ENCODE results near the gene CARD16. TPM values are rescaled to one million over a fixed set of nuclear protein-coding genes. Genes with fewer than 3 reads are reported as not detected.
"Not testable (repeated sequence)": the region's sequence is repeated elsewhere in the genome, so short reads cannot be mapped to it uniquely, and the experiment has no call there.

The CARD16 gene
- total RNA-seq, 1 donor from 2014 or later = 4.2 TPM

DNA sequence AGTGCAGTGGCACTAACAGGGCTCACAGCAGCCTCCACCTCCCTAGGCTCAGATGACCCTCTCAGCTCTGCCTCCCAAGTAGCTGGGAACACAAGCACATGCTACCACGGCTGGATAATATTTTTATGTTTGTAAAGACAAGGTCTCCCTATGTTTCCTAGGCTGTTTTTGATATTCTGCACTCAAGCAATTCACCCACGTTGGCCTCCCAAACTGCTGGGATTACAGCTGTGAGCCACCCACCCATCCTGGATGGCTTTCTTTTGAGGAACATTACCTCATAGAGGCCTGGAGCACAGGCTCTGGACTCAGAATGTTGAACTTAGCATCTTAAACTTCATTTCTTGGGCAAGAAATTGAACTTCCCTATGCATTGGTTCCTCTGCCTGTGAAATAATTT, 26.9 kb upstream of the CARD16 start:
- H3K4me3 ChIP-seq (ENCODE audit: low read length in 3 of 3); H3K9me3 ChIP-seq (ENCODE audit: control insufficient read depth in 3 of 3, low read length in 3 of 3); H3K36me3 ChIP-seq (ENCODE audit: control insufficient read depth in 3 of 3, insufficient read depth in 3 of 3, low read length in 3 of 3); H3K27ac ChIP-seq (ENCODE audit: low read depth, low read length); H3K9ac ChIP-seq (ENCODE audit: low read depth in 1 of 3, low read length in 3 of 3); H3K4me1 ChIP-seq (ENCODE audit: control insufficient read depth in 3 of 3, insufficient read depth in 3 of 3, low read length in 3 of 3); H3K27me3 ChIP-seq (ENCODE audit: control insufficient read depth in 3 of 3, insufficient read depth in 3 of 3, low read length in 3 of 3): not testable (repeated sequence)

DNA sequence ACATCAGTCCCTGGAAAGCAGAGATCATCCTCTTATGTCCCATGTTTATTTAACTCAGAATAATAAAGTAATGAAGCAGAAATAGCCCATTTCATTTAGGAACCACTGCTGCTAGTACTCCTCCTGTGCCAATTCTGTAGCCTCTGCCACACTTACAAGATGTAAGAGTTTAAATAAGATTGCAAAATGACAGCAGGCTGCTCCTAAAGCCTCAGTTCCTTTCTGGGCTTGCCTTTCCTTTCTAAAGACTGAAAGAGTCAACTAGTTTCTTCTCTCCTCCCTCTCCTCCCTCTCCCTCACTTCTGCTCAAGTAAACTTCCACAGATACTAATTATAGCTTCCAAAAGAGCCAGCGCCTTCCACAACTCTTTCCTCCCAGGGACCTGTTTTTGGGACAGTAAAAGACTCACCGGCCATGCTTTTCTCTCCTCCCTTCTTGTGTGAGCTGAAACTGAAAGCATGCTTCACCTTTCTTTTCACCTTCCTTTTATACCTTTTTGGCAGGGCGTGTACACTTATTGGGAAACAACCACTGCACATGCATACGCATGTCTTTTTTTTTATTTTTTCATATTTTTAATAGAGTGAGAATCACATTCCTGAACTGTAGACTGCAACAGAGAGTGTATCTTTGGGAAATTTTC, 26.1 kb upstream of the CARD16 start:
- H3K9me3 ChIP-seq (ENCODE audit: control insufficient read depth in 3 of 3, low read length in 3 of 3) = no peaks in the 10 kb centered on the region
- H3K4me1 ChIP-seq (ENCODE audit: control insufficient read depth in 3 of 3, insufficient read depth in 3 of 3, low read length in 3 of 3) = no peaks in the 10 kb centered on the region
- no peaks in the 10 kb centered on the region for H3K36me3 ChIP-seq (ENCODE audit: control insufficient read depth in 3 of 3, insufficient read depth in 3 of 3, low read length in 3 of 3)
- H3K9ac ChIP-seq (ENCODE audit: low read depth in 1 of 3, low read length in 3 of 3) = no peak overlapping the region
- no peaks in the 10 kb centered on the region for H3K27me3 ChIP-seq (ENCODE audit: control insufficient read depth in 3 of 3, insufficient read depth in 3 of 3, low read length in 3 of 3)
- no peak overlapping the region for H3K4me3 ChIP-seq (ENCODE audit: low read length in 3 of 3)
- H3K27ac ChIP-seq (ENCODE audit: low read depth, low read length) = no peak overlapping the region

DNA sequence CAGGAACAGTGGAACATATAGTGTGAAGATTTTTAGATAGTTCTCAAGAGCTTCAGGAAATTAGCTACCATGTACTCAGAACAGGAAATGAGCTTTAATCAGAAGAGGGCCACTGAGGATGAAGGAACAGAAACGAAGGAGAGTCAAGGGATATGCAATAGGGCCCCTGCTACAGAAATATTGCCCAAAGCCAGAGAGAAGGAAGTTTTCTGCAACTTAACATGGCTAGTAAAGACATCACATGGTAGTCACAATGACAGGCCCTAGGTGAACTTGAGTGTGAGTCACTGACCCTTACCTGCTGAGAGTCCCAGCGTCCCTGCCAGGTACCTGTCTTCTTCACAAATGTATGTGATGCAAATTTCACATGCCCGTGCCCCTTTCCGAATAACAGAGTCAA, 25.2 kb upstream of the CARD16 start:
- Histone ChIP-seq H3K36me3 (ENCODE audit: control insufficient read depth in 3 of 3, insufficient read depth in 3 of 3, low read length in 3 of 3) (no peaks in the 10 kb centered on the region), H3K9ac (ENCODE audit: low read depth in 1 of 3, low read length in 3 of 3) (no peak overlapping the region), H3K4me3 (ENCODE audit: low read length in 3 of 3) (no peak overlapping the region), H3K27ac (ENCODE audit: low read depth, low read length) (no peak overlapping the region), H3K9me3 (ENCODE audit: control insufficient read depth in 3 of 3, low read length in 3 of 3) (no peaks in the 10 kb centered on the region), H3K27me3 (ENCODE audit: control insufficient read depth in 3 of 3, insufficient read depth in 3 of 3, low read length in 3 of 3) (no peaks in the 10 kb centered on the region), H3K4me1 (ENCODE audit: control insufficient read depth in 3 of 3, insufficient read depth in 3 of 3, low read length in 3 of 3) (no peaks in the 10 kb centered on the region)

DNA sequence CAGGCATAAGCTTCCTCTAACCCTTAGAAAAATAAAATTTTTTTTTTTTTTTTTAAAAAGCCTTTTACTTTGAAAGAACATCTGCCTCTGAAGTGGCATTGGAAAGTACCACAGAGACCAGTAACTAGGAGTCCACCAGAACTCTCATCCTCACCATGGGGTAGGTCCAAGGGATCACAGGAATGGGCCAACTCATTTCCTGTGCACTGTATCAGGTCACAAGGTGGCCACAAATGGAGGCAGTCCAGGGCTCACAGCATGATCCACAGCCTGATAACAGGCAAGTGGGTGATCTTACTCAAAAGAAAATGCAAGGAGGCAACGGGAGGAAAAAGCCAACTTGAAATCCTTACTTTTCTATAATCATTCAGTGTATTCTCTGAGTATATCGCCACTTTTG, 24.6 kb upstream of the CARD16 start:
- not testable (repeated sequence) for H3K4me3 ChIP-seq (ENCODE audit: low read length in 3 of 3); H3K36me3 ChIP-seq (ENCODE audit: control insufficient read depth in 3 of 3, insufficient read depth in 3 of 3, low read length in 3 of 3); H3K27me3 ChIP-seq (ENCODE audit: control insufficient read depth in 3 of 3, insufficient read depth in 3 of 3, low read length in 3 of 3); H3K4me1 ChIP-seq (ENCODE audit: control insufficient read depth in 3 of 3, insufficient read depth in 3 of 3, low read length in 3 of 3); H3K27ac ChIP-seq (ENCODE audit: low read depth, low read length); H3K9me3 ChIP-seq (ENCODE audit: control insufficient read depth in 3 of 3, low read length in 3 of 3); H3K9ac ChIP-seq (ENCODE audit: low read depth in 1 of 3, low read length in 3 of 3)

DNA sequence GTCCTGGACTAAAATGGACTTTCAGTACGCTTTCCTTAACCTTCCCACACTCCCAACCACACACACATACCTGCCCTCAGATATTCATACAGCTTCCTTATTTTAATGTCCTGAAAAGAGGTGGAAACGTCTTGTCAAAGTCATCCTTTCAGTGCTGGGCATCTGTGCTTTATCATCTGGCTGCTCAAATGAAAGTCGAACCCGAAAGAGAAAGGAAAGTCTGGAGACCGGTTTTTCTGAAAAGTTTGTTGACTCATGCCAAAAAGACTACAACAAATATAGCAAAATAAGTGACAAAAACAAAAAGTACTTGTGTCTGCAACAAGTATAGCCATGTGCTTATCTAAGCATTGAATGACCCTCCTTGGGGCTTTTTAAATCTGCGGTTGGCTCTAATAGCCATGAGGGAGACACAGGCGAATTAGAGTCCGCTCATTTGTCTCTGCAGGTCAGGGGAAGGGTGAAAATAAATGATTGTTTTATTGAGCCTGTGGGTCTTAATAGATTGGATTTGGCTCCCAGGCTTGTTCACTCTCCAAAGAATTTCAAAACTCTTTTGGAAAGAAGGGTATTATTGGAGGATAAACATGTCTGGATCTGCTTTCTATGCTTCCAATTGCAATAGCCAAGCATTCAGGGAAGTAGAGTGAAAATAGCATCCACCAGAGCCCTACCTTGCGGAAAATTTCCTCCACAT, 18.3 kb upstream of the CARD16 start:
- H3K9ac ChIP-seq (ENCODE audit: low read depth in 1 of 3, low read length in 3 of 3); H3K36me3 ChIP-seq (ENCODE audit: control insufficient read depth in 3 of 3, insufficient read depth in 3 of 3, low read length in 3 of 3); H3K27ac ChIP-seq (ENCODE audit: low read depth, low read length); H3K9me3 ChIP-seq (ENCODE audit: control insufficient read depth in 3 of 3, low read length in 3 of 3); H3K4me3 ChIP-seq (ENCODE audit: low read length in 3 of 3); H3K4me1 ChIP-seq (ENCODE audit: control insufficient read depth in 3 of 3, insufficient read depth in 3 of 3, low read length in 3 of 3); H3K27me3 ChIP-seq (ENCODE audit: control insufficient read depth in 3 of 3, insufficient read depth in 3 of 3, low read length in 3 of 3): not testable (repeated sequence)

DNA sequence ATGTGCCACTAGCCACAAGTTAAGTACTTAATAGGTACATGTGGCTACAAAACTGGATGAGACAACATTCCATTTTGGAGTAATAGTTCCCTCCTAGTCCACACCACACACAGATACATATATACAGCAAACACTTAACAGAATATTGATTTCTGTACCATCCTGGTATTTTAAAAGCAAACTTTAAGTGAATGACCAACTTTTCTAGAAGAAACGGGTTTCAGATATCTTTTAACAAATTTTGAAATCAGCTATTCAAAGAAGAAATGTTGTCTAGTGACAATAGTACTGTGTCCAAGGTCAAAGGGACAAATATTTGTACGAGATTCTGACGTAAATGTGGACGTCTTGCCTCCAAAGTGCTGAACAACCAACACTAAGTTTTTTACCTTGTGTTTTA, 12.3 kb upstream of the CARD16 start:
- Histone ChIP-seq H3K36me3 (ENCODE audit: control insufficient read depth in 3 of 3, insufficient read depth in 3 of 3, low read length in 3 of 3) (no peaks in the 10 kb centered on the region), H3K9me3 (ENCODE audit: control insufficient read depth in 3 of 3, low read length in 3 of 3) (no peaks in the 10 kb centered on the region), H3K27ac (ENCODE audit: low read depth, low read length) (no peak overlapping the region), H3K4me1 (ENCODE audit: control insufficient read depth in 3 of 3, insufficient read depth in 3 of 3, low read length in 3 of 3) (no peaks in the 10 kb centered on the region), H3K9ac (ENCODE audit: low read depth in 1 of 3, low read length in 3 of 3) (no peak overlapping the region), H3K4me3 (ENCODE audit: low read length in 3 of 3) (no peak overlapping the region), H3K27me3 (ENCODE audit: control insufficient read depth in 3 of 3, insufficient read depth in 3 of 3, low read length in 3 of 3) (no peaks in the 10 kb centered on the region)

DNA sequence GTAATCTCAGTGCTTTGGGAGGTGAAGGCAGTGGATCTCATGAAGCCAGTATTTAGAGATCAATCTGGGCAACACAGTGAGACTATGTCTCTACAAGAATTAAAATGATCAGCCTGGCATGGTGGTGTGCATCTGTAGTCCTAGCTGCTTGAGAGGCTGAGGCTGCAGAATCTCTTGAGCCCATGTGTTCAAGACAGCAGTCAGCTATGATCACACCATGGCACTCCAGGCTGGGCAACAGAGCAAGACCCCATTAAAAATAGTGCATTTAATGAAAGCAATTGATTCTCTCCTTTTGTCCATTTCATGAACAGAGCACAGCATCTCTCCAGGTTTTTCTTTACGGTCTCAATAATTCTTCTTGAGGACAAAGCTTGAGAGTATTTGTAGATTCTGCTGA, 11.3 kb upstream of the CARD16 start:
- no peaks in the 10 kb centered on the region for H3K27me3 ChIP-seq (ENCODE audit: control insufficient read depth in 3 of 3, insufficient read depth in 3 of 3, low read length in 3 of 3)
- no peaks in the 10 kb centered on the region for H3K4me1 ChIP-seq (ENCODE audit: control insufficient read depth in 3 of 3, insufficient read depth in 3 of 3, low read length in 3 of 3)
- H3K9ac ChIP-seq (ENCODE audit: low read depth in 1 of 3, low read length in 3 of 3) = no peak overlapping the region
- H3K27ac ChIP-seq (ENCODE audit: low read depth, low read length) = no peak overlapping the region
- no peak overlapping the region for H3K4me3 ChIP-seq (ENCODE audit: low read length in 3 of 3)
- no peaks in the 10 kb centered on the region for H3K36me3 ChIP-seq (ENCODE audit: control insufficient read depth in 3 of 3, insufficient read depth in 3 of 3, low read length in 3 of 3)
- no peaks in the 10 kb centered on the region for H3K9me3 ChIP-seq (ENCODE audit: control insufficient read depth in 3 of 3, low read length in 3 of 3)

DNA sequence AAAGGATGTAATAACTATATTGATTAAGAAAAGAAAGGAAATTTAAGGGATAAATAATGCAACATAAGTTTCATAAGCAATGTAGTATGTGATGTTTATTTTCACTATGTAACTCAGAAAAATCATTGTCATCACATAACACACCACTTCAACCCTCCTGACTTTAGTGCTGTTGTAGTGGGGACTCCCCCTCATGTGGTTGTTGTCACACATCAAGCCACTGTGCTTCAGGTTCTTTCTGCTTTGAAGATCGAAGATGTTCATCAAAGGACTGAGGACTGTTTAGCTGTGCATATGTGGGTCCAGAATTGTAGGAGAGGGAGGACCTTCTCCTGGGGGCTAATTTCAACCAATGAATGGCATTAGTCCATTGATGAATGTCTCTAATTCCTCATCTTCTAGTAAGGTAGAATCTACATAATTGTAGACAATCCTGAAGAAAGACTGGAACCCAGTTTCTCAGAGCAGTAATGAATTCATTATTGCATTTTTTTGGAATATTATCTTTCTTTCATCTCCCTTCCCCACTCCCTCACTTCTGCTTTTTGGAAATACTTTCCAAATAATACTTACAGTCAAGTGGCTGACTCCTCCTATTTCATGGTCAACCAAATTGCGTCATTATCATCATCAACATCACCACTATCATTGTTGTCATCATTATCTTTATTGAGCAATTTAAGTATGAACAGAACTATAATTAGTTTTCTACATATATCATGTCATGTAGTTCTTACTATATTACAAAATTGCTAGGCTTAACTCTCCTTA, 9.8 kb upstream of the CARD16 start:
- no peak overlapping the region for H3K9ac ChIP-seq (ENCODE audit: low read depth in 1 of 3, low read length in 3 of 3)
- no peaks in the 10 kb centered on the region for H3K4me1 ChIP-seq (ENCODE audit: control insufficient read depth in 3 of 3, insufficient read depth in 3 of 3, low read length in 3 of 3)
- no peak overlapping the region for H3K4me3 ChIP-seq (ENCODE audit: low read length in 3 of 3)
- no peaks in the 10 kb centered on the region for H3K27me3 ChIP-seq (ENCODE audit: control insufficient read depth in 3 of 3, insufficient read depth in 3 of 3, low read length in 3 of 3)
- no peaks in the 10 kb centered on the region for H3K36me3 ChIP-seq (ENCODE audit: control insufficient read depth in 3 of 3, insufficient read depth in 3 of 3, low read length in 3 of 3)
- H3K27ac ChIP-seq (ENCODE audit: low read depth, low read length) = no peak overlapping the region
- no peaks in the 10 kb centered on the region for H3K9me3 ChIP-seq (ENCODE audit: control insufficient read depth in 3 of 3, low read length in 3 of 3)

DNA sequence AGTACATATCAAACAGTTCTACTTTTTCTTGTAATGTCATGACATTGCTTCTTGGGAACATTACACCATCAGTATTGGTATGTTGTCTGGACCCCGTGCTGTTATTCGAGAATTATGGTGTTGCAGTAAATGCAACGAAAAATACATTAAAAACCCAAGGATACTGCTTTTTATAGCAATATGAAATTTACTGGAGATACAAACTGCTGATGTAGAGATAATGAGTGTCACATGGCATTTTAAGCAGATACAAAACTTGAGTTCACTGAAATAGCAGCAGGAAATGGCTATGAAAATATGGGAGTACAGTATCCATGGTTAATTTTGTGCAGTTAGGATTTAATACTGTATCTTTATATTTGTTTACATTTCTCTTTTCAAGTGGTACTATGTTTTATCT, 7.4 kb upstream of the CARD16 start:
- H3K27me3 ChIP-seq (ENCODE audit: control insufficient read depth in 3 of 3, insufficient read depth in 3 of 3, low read length in 3 of 3) = no peaks in the 10 kb centered on the region
- no peak overlapping the region for H3K4me3 ChIP-seq (ENCODE audit: low read length in 3 of 3)
- no peak overlapping the region for H3K9ac ChIP-seq (ENCODE audit: low read depth in 1 of 3, low read length in 3 of 3)
- no peak overlapping the region for H3K27ac ChIP-seq (ENCODE audit: low read depth, low read length)
- no peaks in the 10 kb centered on the region for H3K36me3 ChIP-seq (ENCODE audit: control insufficient read depth in 3 of 3, insufficient read depth in 3 of 3, low read length in 3 of 3)
- H3K9me3 ChIP-seq (ENCODE audit: control insufficient read depth in 3 of 3, low read length in 3 of 3) = no peaks in the 10 kb centered on the region
- H3K4me1 ChIP-seq (ENCODE audit: control insufficient read depth in 3 of 3, insufficient read depth in 3 of 3, low read length in 3 of 3) = no peaks in the 10 kb centered on the region

DNA sequence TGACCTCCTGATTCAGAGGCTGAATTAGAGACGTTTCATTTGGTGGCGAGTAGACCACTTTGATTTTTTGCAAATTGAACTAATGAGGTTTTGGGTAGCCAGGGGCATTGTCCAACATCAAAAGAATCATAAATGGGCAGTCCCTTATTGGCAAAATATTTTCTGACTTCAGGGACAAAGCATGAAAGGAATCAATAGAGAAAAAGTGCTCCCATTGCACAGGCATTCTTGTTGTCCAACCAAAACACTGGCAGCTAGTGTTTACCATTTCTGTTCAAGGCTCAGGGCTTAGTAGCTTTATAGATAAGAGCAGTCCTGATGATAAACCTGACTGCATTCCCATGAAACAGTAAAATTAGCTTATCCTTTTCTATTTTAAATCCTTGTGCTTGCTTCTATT, 6.4 kb upstream of the CARD16 start:
- no peak overlapping the region for H3K27ac ChIP-seq (ENCODE audit: low read depth, low read length)
- no peak overlapping the region for H3K4me3 ChIP-seq (ENCODE audit: low read length in 3 of 3)
- no peaks in the 10 kb centered on the region for H3K9me3 ChIP-seq (ENCODE audit: control insufficient read depth in 3 of 3, low read length in 3 of 3)
- no peaks in the 10 kb centered on the region for H3K27me3 ChIP-seq (ENCODE audit: control insufficient read depth in 3 of 3, insufficient read depth in 3 of 3, low read length in 3 of 3)
- no peak overlapping the region for H3K9ac ChIP-seq (ENCODE audit: low read depth in 1 of 3, low read length in 3 of 3)
- no peaks in the 10 kb centered on the region for H3K4me1 ChIP-seq (ENCODE audit: control insufficient read depth in 3 of 3, insufficient read depth in 3 of 3, low read length in 3 of 3)
- H3K36me3 ChIP-seq (ENCODE audit: control insufficient read depth in 3 of 3, insufficient read depth in 3 of 3, low read length in 3 of 3) = no peaks in the 10 kb centered on the region

Measured in skeletal muscle tissue (tissue), 4 donors.